GM18867 (cell line): Measurements from ENCODE around the gene ARHGAP31.
"Not testable (repeated sequence)": the region's sequence is repeated elsewhere in the genome, so short reads cannot be mapped to it uniquely, and the experiment has no call there.

ENCODE experiments used
- ATAC-seq: cut with Tn5 transposase; IDR thresholded peaks from one replicate; pipeline ENCODE4 v1.9.1; 2021; ENCODE audit warnings: mild to moderate bottlenecking, moderate library complexity; ENCODE audit not compliant: unreplicated experiment

The ARHGAP31 gene

GRCh38 chr3:119347036-119347435, 52.9 kb downstream of the ARHGAP31 start:
- no peak for ATAC-seq

- no peak for ATAC-seq
Observed at GRCh38 chr3:119349354-119350041, 55.3 kb downstream of the ARHGAP31 start.

- no peak for ATAC-seq
Observed at GRCh38 chr3:119350114-119350513, 55.9 kb downstream of the ARHGAP31 start.

- no peak for ATAC-seq
Observed at GRCh38 chr3:119351581-119351980, 57.4 kb downstream of the ARHGAP31 start.

- peak; percentile 98 for ATAC-seq
Observed at GRCh38 chr3:119352034-119352609, 57.9 kb downstream of the ARHGAP31 start.

- peak; percentile 30 for ATAC-seq
Observed at GRCh38 chr3:119352863-119353527, 58.8 kb downstream of the ARHGAP31 start.

GRCh38 chr3:119355608-119356007, 61.4 kb downstream of the ARHGAP31 start:
- ATAC-seq: not testable (repeated sequence)

GRCh38 chr3:119356646-119357045, 62.5 kb downstream of the ARHGAP31 start:
- no peak for ATAC-seq

GRCh38 chr3:119357190-119357589, 63.0 kb downstream of the ARHGAP31 start:
- ATAC-seq: no peak

- ATAC-seq: no peak
Observed at GRCh38 chr3:119359476-119360326, 65.5 kb downstream of the ARHGAP31 start.

GRCh38 chr3:119360736-119361462, 66.7 kb downstream of the ARHGAP31 start:
- no peak for ATAC-seq

- ATAC-seq: no peak
Observed at GRCh38 chr3:119362010-119362409, 67.8 kb downstream of the ARHGAP31 start.

GRCh38 chr3:119362940-119363725, 69.0 kb downstream of the ARHGAP31 start:
- no peak for ATAC-seq

- no peak for ATAC-seq
Observed at GRCh38 chr3:119364401-119364800, 70.2 kb downstream of the ARHGAP31 start.

- no peak for ATAC-seq
Observed at GRCh38 chr3:119365418-119365817, 71.2 kb downstream of the ARHGAP31 start.

GRCh38 chr3:119367000-119367399, 72.8 kb downstream of the ARHGAP31 start:
- no peak for ATAC-seq

GRCh38 chr3:119368298-119368697, 74.1 kb downstream of the ARHGAP31 start:
- ATAC-seq: no peak

- not testable (repeated sequence) for ATAC-seq
Observed at GRCh38 chr3:119371786-119372185, 77.6 kb downstream of the ARHGAP31 start.

GRCh38 chr3:119375106-119375505, 80.9 kb downstream of the ARHGAP31 start:
- ATAC-seq: no peak

- no peak for ATAC-seq
Observed at GRCh38 chr3:119375510-119375909, 81.3 kb downstream of the ARHGAP31 start.
